Nephron progenitor cell (in vitro differentiated cells): Measurements from ENCODE around the gene AUH.

Experiments used
- DNase-seq: peaks from one replicate; pipeline ENCODE4 v3.0.0; 2021
- H3K27ac Mint-ChIP-seq: 2 replicates; pipeline ENCODE4 v1.8.0; 2021; ENCODE audit warnings: mild to moderate bottlenecking, moderate library complexity, mixed read lengths
- H3K27me3 Mint-ChIP-seq: 2 replicates; pipeline ENCODE4 v1.8.0; 2021; ENCODE audit warnings: mild to moderate bottlenecking, low read depth, mixed read lengths; ENCODE audit not compliant: poor library complexity
- H3K36me3 Mint-ChIP-seq: 2 replicates; pipeline ENCODE4 v1.8.0; 2021; ENCODE audit warnings: low read depth, mixed read lengths
- H3K4me1 Mint-ChIP-seq: 2 replicates; pipeline ENCODE4 v1.8.0; 2021; ENCODE audit warnings: mixed read lengths
- H3K4me3 Mint-ChIP-seq: 2 replicates; pipeline ENCODE4 v1.8.0; 2021; ENCODE audit warnings: mild to moderate bottlenecking, moderate library complexity, mixed read lengths
- H3K9me3 Mint-ChIP-seq: 2 replicates; pipeline ENCODE4 v1.8.0; 2021; ENCODE audit warnings: mild to moderate bottlenecking, moderate library complexity, mixed read lengths
- CTCF ChIP-seq: fragments of 200-600 bp; sonication (generic); IDR thresholded peaks from 2 replicates; pipeline ENCODE4 v1.5.0; 2021; ENCODE audit warnings: antibody characterized with exemption

Gene AUH

GRCh38 chr9:91297306-91297705 is 64.4 kb downstream of the AUH start:
- H3K27ac Mint-ChIP-seq: no peak overlapping the region
- H3K4me1 Mint-ChIP-seq: peaks cover 16% of the 10 kb centered on the region
- H3K27me3 Mint-ChIP-seq: no peaks in the 10 kb centered on the region
- H3K9me3 Mint-ChIP-seq: no peaks in the 10 kb centered on the region
- DNase-seq: no peak
- no peak overlapping the region for H3K4me3 Mint-ChIP-seq
- H3K36me3 Mint-ChIP-seq: peaks cover 45% of the 10 kb centered on the region
- TF ChIP-seq CTCF: no peak

GRCh38 chr9:91296354-91296753 is 65.4 kb downstream of the AUH start:
- Mint-ChIP-seq H3K9me3 (no peaks in the 10 kb centered on the region), H3K4me1 (peaks cover 16% of the 10 kb centered on the region), H3K36me3 (peaks cover 54% of the 10 kb centered on the region), H3K27ac (no peak overlapping the region), H3K27me3 (no peaks in the 10 kb centered on the region), H3K4me3 (no peak overlapping the region)
- no peak for DNase-seq
- TF ChIP-seq CTCF: no peak

GRCh38 chr9:91295357-91295756 is 66.4 kb downstream of the AUH start:
- H3K4me1 Mint-ChIP-seq: peaks cover 15% of the 10 kb centered on the region
- TF ChIP-seq CTCF: no peak
- H3K4me3 Mint-ChIP-seq: no peak overlapping the region
- no peak for DNase-seq
- peaks cover 64% of the 10 kb centered on the region for H3K36me3 Mint-ChIP-seq
- no peaks in the 10 kb centered on the region for H3K9me3 Mint-ChIP-seq
- H3K27ac Mint-ChIP-seq: no peak overlapping the region
- H3K27me3 Mint-ChIP-seq: no peaks in the 10 kb centered on the region

- Mint-ChIP-seq H3K9me3 (no peaks in the 10 kb centered on the region), H3K27me3 (no peaks in the 10 kb centered on the region), H3K27ac (no peak overlapping the region), H3K4me1 (no peaks in the 10 kb centered on the region), H3K4me3 (no peak overlapping the region), H3K36me3 (peaks cover 59% of the 10 kb centered on the region)
- no peak for TF ChIP-seq CTCF
- DNase-seq: no peak
Observed at GRCh38 chr9:91291866-91292265, 69.9 kb downstream of the AUH start.

- Mint-ChIP-seq H3K27ac (no peak overlapping the region), H3K36me3 (peaks cover 60% of the 10 kb centered on the region), H3K4me3 (no peak overlapping the region), H3K27me3 (no peaks in the 10 kb centered on the region), H3K4me1 (no peaks in the 10 kb centered on the region), H3K9me3 (peaks cover 4% of the 10 kb centered on the region)
- no peak for TF ChIP-seq CTCF
- DNase-seq: no peak
Observed at GRCh38 chr9:91289244-91289643, 72.5 kb downstream of the AUH start.

GRCh38 chr9:91285729-91286353 is 75.9 kb downstream of the AUH start:
- H3K4me1 Mint-ChIP-seq: no peaks in the 10 kb centered on the region
- no peak overlapping the region for H3K27ac Mint-ChIP-seq
- no peaks in the 10 kb centered on the region for H3K27me3 Mint-ChIP-seq
- peaks cover 46% of the 10 kb centered on the region for H3K36me3 Mint-ChIP-seq
- TF ChIP-seq CTCF: no peak
- no peak overlapping the region for H3K4me3 Mint-ChIP-seq
- H3K9me3 Mint-ChIP-seq: peaks cover 12% of the 10 kb centered on the region
- no peak for DNase-seq
